SJSA1 (cell line): Measurements from ENCODE around the gene COL6A3. TPM values are rescaled to one million over a fixed set of nuclear protein-coding genes. Genes with fewer than 3 reads are reported as not detected.
A peak's percentile ranks its signal among the peaks of the same experiment; 100 is the strongest.

Experiments
- DNase-seq, 2 experiments: peaks; one replicate each; pipeline ENCODE4 v3.0.0-alpha.2; 2015 to 2020; ENCODE audit warnings: low spot score in 2 of 2, low read depth in 1 of 2
- H3K27ac ChIP-seq: fragments of 250-450 bp; sonication (Bioruptor Pico); 2 replicates; pipeline ENCODE4 v1.5.1; 2020; ENCODE audit warnings: mild to moderate bottlenecking, moderate library complexity
- H3K27me3 ChIP-seq: fragments of 250-450 bp; sonication (Bioruptor Pico); replicated peaks from 2 replicates; pipeline ENCODE4 v1.5.1; 2020; ENCODE audit warnings: mild to moderate bottlenecking, moderate library complexity
- H3K36me3 ChIP-seq: fragments of 250-450 bp; sonication (Bioruptor Pico); 2 replicates; pipeline ENCODE4 v1.5.1; 2020; ENCODE audit warnings: mild to moderate bottlenecking
- H3K4me1 ChIP-seq: fragments of 250-450 bp; sonication (Bioruptor Pico); replicated peaks from 2 replicates; pipeline ENCODE4 v1.6.1; 2021; ENCODE audit warnings: mild to moderate bottlenecking
- H3K4me3 ChIP-seq: fragments of 250-450 bp; sonication (Bioruptor Pico); 2 replicates; pipeline ENCODE4 v1.5.1; 2020; ENCODE audit warnings: mild to moderate bottlenecking
- H3K9me3 ChIP-seq: fragments of 250-450 bp; sonication (Bioruptor Pico); replicated peaks from 2 replicates; pipeline ENCODE4 v1.5.1; 2020; ENCODE audit warnings: mild to moderate bottlenecking
- total RNA-seq: library from RNA; depleted of rRNA; stranded (reverse); fragments of >200 nt; shearing (Covaris generic); gene quantifications from 2 replicates; pipeline ENCODE4 v1.2.3, GENCODE V29; 2014

Gene COL6A3
- total RNA-seq, 1 experiment from 2014 or later, result 243 TPM

DNA sequence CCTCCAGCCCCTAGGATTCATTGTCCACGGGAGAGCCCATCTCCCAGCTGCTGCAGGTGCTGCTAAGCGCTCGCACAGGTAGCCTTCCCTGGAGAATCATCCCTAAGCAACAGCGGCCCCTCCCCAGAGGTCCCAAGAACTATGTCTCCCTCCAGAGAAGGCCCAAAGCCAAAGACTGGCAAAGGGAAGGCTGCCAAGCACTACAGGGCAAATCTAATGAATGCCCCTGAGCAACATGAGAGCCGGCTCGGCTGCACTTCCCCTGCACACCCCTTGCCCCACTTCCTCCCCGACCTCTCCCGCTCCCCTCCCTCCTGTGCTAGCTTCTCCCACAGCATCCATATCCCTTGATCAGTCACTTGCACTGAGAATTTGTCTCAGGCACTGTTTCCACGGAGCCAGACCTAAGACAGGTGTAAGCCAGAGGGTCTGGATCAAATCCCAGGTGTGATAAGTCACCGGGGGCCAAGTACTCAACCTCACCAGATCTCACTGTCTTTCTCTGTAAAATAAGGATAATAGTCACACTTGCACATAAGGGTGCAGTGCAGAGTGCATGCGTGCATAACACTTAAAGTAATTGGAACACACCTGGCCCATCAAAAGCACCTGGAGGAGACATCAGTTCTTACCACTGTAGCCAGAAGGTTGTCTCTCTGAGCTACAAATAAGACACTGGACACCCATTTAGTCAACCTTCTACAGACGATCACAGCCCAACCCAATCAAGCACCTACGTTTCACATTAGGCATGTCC is 20.1 kb upstream of the COL6A3 start:
- H3K9me3 ChIP-seq, result no peaks in the 10 kb centered on the region
- DNase-seq, result no peak
- peak overlapping the region; percentile 73 for H3K27ac ChIP-seq
- peaks cover 59% of the 10 kb centered on the region for H3K4me1 ChIP-seq
- no peak overlapping the region for H3K4me3 ChIP-seq
- no peaks in the 10 kb centered on the region for H3K36me3 ChIP-seq
- H3K27me3 ChIP-seq, result no peaks in the 10 kb centered on the region

DNA sequence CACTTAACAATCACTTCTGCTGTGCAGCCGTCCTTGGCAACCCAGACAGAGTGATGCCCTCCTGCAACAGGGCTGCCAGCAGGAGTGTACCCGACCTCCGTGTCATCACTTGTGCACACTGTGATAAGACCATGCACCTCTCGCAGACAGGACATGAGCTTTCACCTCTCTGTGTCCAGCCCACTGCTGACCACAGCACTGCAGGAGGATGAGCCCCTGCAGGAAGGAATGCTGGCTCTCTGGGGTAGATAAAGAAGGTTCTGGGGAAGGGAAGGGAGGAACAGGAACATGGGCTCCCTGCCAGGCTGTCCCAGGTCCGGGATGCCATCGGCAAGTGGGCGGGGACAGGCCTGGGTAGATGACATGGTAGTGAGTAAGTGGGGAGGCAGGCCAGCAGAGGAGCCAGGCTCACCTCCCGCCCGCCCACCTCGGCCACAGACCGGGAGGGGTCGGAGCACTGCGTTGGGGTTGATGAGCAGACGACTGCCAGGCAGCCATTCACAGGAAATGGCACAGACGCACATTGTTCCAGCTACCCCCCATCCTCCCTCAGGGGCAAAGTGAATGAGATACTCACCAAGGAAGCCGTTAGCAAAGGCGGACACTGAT is 18.6 kb upstream of the COL6A3 start:
- Histone ChIP-seq H3K9me3 (no peaks in the 10 kb centered on the region), H3K4me1 (peaks cover 59% of the 10 kb centered on the region), H3K4me3 (no peak overlapping the region), H3K36me3 (no peaks in the 10 kb centered on the region), H3K27ac (peak overlapping the region; percentile 73), H3K27me3 (no peaks in the 10 kb centered on the region)
- DNase-seq, result peak; percentile 98 to 99

DNA sequence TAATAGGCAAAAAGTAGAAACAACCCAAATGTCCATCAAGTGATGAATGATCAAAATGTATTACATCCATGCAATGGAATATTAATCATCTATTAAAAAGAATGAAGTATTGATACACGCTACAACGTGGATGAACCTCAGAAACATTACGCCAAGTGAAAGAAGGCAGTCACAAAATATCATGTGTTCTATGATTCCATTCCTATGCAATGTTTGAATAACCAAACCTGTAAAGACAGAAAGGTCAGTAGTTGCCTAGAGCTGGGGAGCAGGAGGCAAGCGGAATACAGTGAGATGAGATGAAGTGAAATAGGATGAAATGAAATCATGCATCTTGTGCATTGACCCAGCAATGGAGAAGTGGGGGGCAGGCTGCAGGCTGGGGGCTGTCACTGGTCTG is 17.9 kb upstream of the COL6A3 start:
- peak overlapping the region; percentile 73 for H3K27ac ChIP-seq
- DNase-seq, result no peak
- H3K4me3 ChIP-seq, result no peak overlapping the region

DNA sequence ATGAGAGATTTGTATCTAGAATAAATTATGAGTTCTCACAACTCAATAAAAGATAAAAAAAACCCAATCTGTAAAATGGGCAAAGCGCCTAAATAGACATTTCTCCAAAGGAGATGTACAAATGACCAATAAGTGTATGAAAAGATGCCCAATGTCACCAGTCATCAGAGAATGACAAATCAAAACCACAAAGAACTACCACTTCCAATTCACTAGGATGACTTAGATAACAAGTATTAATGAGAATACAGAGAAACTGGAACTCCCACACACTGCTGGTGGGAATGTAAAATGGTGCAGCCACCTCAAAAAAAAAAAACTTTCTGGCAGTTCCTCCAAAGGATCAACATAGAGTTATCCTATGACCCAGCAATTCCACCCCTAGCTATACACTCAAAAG is 17.4 kb upstream of the COL6A3 start:
- H3K27me3 ChIP-seq, result no peaks in the 10 kb centered on the region
- H3K4me3 ChIP-seq, result no peak overlapping the region
- H3K9me3 ChIP-seq, result no peaks in the 10 kb centered on the region
- H3K27ac ChIP-seq, result peak overlapping the region; percentile 73
- no peaks in the 10 kb centered on the region for H3K36me3 ChIP-seq
- DNase-seq, result peak in 1 of 2 experiments; percentile 88
- H3K4me1 ChIP-seq, result peaks cover 59% of the 10 kb centered on the region

More for the DNA sequence above, 17.9 kb upstream of the COL6A3 start:
- Histone ChIP-seq H3K4me1 (peaks cover 59% of the 10 kb centered on the region), H3K36me3 (no peaks in the 10 kb centered on the region), H3K9me3 (no peaks in the 10 kb centered on the region), H3K27me3 (no peaks in the 10 kb centered on the region)

DNA sequence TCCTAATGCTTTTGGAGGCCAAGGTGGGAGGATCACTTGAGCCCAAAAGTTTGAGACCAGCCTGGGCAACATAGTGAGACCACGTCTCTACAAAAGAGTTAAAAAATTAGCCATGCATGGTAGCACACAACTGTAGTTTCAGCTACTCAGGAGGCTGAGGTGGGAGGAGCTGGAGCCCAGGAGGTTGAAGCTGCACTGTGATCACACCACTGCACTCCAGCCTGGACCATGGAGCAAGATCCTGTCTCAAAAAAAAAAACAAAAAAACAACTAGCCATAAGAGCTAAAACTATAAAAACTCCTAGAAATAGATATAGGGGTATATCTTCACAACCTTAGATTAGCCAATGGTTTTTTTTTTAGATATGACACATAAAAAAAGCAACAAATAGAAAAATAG is 16.9 kb upstream of the COL6A3 start:
- H3K4me1 ChIP-seq, result peaks cover 54% of the 10 kb centered on the region

DNA sequence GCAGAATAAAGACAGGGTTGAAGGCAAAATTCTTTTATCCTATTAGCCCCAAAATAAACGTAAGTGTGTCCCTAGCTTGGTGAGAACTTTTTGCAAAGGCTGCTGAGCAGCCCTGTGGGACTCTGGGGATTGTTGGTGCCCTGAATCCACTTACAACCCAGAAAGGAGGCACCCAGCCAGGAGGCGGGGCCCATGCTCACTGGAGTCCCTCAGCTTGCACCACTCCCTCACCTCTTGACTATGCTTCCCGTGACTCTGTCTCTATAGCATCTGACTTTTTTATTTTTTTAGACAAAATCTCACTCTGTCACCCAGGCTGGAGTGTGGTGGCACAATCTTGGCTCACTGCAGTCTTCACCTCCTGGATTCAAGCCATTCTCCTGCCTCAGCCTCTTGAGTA is 15.8 kb upstream of the COL6A3 start:
- no peak overlapping the region for H3K27ac ChIP-seq
- no peak overlapping the region for H3K4me3 ChIP-seq
- no peaks in the 10 kb centered on the region for H3K9me3 ChIP-seq
- H3K4me1 ChIP-seq, result peaks cover 43% of the 10 kb centered on the region
- DNase-seq, result no peak
- H3K27me3 ChIP-seq, result no peaks in the 10 kb centered on the region
- no peaks in the 10 kb centered on the region for H3K36me3 ChIP-seq

More for the DNA sequence above, 16.9 kb upstream of the COL6A3 start:
- no peak for DNase-seq
- Histone ChIP-seq H3K36me3 (no peaks in the 10 kb centered on the region), H3K27ac (peak overlapping the region; percentile 73), H3K27me3 (no peaks in the 10 kb centered on the region), H3K4me3 (no peak overlapping the region), H3K9me3 (no peaks in the 10 kb centered on the region)

DNA sequence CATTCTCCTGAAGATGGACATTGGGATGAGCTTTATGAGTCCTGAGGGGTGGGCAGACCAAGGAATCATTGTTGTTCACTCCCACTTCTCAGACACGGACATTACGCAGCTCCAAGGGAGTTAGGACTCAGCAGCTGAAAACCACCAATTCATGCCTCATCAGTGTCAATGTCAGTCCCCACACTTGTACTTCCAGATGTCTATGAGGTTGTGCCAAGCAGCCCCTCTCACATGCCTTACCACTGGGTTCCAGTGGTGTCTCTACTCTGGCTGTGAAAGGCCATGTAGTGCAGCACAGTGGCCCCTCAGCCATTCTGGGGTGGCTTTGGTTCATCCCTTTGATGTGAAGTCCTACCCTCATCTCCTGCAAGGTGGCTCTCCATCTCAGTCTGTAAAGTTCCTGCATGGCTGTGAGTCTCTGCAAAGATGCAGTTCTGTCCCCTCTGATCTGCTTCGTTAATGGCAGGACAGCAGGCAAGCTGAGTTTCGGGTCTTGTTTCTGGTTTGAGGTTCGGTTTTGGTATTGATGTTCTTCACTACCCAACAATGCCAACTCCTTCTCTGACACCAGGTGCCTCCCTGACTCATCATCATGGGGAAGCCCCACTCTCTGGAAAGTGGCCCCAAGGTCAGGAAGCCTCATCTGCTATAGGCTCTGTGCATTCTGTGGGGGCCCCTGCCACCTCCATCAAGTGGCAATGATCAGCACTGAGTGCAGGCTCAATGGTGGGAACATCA is 14.0 kb upstream of the COL6A3 start:
- H3K4me1 ChIP-seq, result peaks cover 29% of the 10 kb centered on the region
- H3K9me3 ChIP-seq, result no peaks in the 10 kb centered on the region
- no peaks in the 10 kb centered on the region for H3K36me3 ChIP-seq
- H3K27ac ChIP-seq, result no peak overlapping the region
- no peak for DNase-seq
- H3K4me3 ChIP-seq, result no peak overlapping the region
- H3K27me3 ChIP-seq, result no peaks in the 10 kb centered on the region

DNA sequence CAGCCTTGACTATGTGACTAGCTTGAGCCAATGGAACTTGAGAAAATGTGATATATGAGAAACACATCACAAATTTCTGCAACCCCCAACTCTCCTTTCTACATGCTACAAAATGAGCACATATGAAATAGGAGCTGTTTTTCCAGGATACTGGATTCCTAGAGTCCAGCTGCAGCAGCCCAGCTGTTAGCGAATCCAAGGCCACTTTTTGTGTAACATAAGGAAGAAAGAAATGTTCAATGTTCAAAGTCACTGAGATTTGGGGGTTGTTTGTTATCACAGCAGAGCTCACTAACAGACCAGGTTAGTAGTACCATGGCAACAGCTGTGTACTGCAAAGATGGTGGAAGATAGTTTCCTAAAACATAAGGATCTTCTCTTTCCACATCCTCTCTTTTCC is 12.6 kb upstream of the COL6A3 start:
- H3K4me1 ChIP-seq, result peaks cover 23% of the 10 kb centered on the region
- no peaks in the 10 kb centered on the region for H3K27me3 ChIP-seq

DNA sequence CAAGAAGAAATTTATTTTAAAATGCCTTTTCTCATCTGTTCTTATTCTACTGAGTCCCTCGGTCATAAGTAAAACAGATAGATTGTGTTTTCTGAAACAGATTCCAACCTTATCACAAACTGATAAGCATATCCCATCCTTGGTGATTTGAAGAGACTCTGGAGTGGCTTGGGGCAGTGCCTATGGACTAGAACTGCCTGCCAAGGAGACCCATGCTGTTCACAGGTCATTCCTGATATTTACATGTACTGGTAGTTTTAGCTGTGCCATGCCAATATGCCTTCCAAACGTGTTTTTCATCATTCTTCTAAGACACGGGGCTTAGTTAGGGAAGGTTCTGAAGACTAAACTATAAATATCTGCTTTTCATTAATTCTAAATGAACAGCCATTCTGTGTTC is 11.4 kb upstream of the COL6A3 start:
- Histone ChIP-seq H3K27me3 (no peaks in the 10 kb centered on the region), H3K9me3 (no peaks in the 10 kb centered on the region), H3K36me3 (no peaks in the 10 kb centered on the region), H3K4me3 (no peak overlapping the region), H3K4me1 (peaks cover 17% of the 10 kb centered on the region), H3K27ac (no peak overlapping the region)
- no peak for DNase-seq

More for the DNA sequence above, 12.6 kb upstream of the COL6A3 start:
- Histone ChIP-seq H3K9me3 (no peaks in the 10 kb centered on the region), H3K4me3 (no peak overlapping the region), H3K36me3 (no peaks in the 10 kb centered on the region), H3K27ac (no peak overlapping the region)
- no peak for DNase-seq

DNA sequence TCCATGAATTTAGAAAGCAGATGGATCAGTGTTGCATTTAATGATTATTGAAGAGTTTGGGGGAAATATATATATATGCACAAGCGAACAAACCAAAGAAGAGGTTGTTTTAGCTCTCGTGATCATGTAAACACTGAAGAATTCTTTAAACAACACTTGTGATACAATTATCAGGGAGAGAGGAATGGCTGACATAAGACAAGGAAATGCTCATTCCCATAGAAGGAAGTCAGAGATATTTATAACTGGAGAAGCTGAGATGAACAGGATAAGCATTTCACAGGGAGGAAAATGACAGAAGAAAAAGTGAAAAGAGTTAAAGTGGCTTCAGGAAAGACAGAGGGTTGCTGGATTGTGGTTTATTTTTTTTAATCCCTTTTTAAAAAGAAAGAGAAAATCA is 10.6 kb upstream of the COL6A3 start:
- Histone ChIP-seq H3K4me1 (peaks cover 17% of the 10 kb centered on the region), H3K4me3 (no peak overlapping the region), H3K36me3 (no peaks in the 10 kb centered on the region), H3K27me3 (no peaks in the 10 kb centered on the region), H3K9me3 (no peaks in the 10 kb centered on the region), H3K27ac (no peak overlapping the region)
- DNase-seq, result no peak

DNA sequence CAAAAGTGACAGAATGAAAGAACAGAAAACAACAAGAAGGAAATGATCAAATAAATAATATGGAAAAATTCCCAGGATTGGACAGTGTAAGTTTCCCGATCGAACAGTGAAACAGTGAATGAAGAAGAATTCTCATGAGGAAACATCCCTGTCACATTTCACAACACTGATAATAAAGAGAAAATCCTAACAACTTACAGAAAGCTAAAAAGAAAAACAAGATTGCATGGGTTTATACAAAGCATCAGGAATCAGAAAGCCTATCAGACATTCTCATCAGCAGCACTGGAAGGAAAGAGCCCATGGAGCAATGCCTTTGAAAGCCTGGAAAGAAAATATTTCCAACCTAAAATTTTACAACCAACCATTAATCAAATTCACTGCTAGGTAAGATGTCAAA is 9.9 kb upstream of the COL6A3 start:
- no peaks in the 10 kb centered on the region for H3K9me3 ChIP-seq
- no peaks in the 10 kb centered on the region for H3K27me3 ChIP-seq
- DNase-seq, result no peak
- H3K4me1 ChIP-seq, result peaks cover 17% of the 10 kb centered on the region
- no peak overlapping the region for H3K27ac ChIP-seq
- H3K36me3 ChIP-seq, result no peaks in the 10 kb centered on the region
- H3K4me3 ChIP-seq, result no peak overlapping the region

DNA sequence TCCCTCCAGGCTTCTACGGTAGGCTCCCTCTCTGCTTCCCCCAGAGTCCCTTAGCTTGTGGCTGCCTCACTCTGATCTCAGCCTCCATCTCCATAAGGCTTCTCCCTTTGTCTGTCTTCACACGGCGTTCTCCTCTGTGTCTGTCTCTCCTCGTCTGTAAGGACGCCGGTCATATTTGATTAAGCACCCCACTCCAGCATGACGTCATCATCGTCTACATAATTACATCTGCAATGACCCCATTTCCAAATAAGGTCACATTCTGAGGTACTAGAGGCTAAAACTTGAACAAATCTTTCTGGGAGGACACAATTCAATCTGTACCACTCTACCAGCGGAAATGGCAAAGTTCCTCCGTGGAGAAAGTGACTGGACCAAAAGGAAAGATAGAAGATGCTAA is 8.3 kb upstream of the COL6A3 start:
- H3K27me3 ChIP-seq, result no peaks in the 10 kb centered on the region
- no peaks in the 10 kb centered on the region for H3K9me3 ChIP-seq
- peaks cover 17% of the 10 kb centered on the region for H3K4me1 ChIP-seq
- H3K27ac ChIP-seq, result peak overlapping the region; percentile 67
- DNase-seq, result no peak
- H3K4me3 ChIP-seq, result no peak overlapping the region
- H3K36me3 ChIP-seq, result no peaks in the 10 kb centered on the region

DNA sequence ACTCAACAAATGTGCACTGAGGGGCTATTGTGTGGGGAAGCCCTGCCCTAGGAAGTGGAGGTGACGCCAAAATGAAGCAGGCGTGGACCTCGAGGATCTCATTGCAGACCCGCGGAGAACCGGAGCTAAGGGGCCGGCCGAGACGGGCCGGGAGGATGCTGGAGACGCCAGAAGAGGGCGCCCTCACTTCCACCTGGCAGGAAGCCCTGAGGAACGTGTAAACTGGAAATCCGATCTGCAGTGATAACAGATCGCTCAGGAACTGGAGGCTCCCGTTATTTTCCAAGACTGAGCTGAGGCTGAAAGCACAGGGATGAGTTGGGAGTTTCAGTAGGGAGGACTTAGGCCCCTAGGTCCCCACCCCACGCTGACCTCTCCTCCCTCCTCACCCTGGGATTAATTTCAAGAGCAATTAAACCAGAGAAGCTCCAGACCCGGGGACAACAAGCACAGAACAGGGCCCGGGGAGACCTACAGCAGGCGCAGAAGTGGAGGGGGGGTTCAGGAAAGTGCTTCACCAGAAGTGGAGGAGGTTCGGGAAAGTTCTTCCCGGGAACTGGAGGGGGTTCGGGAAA is 7.7 kb upstream of the COL6A3 start:
- Histone ChIP-seq H3K27me3 (no peaks in the 10 kb centered on the region), H3K4me3 (no peak overlapping the region), H3K9me3 (no peaks in the 10 kb centered on the region), H3K27ac (peak overlapping the region; percentile 67), H3K4me1 (peaks cover 17% of the 10 kb centered on the region), H3K36me3 (no peaks in the 10 kb centered on the region)
- peak; percentile 85 for DNase-seq

DNA sequence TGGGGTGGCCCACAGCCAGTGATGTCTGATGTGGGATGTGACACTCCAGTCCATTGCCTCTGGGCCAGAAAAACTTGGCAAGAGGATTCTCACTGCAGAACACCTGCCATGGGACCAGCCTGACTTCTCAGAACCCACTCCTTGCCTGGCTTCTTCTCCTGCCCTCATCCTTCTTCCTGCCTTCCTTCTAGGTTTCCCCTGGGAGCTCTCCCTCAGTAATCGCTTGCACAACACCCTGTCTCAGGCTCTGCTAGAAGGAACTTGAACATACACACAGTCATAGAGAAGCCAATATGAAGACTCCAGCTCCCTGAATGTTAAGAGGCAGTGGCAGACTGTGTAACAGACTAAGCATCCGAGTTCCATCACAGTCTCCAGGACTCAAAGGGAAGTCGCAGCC is 4.3 kb upstream of the COL6A3 start:
- no peaks in the 10 kb centered on the region for H3K9me3 ChIP-seq
- H3K27ac ChIP-seq, result no peak overlapping the region
- H3K27me3 ChIP-seq, result no peaks in the 10 kb centered on the region
- DNase-seq, result no peak
- no peaks in the 10 kb centered on the region for H3K36me3 ChIP-seq
- H3K4me3 ChIP-seq, result no peak overlapping the region
- H3K4me1 ChIP-seq, result peaks cover 19% of the 10 kb centered on the region
